Chondrocyte (in vitro differentiated cells): ENCODE measurements around the gene AGTR1. TPM values are rescaled to one million over a fixed set of nuclear protein-coding genes. Genes with fewer than 3 reads are reported as not detected.

Experiments used
- DNase-seq: peaks from one replicate; pipeline ENCODE4 v3.0.0; 2021; ENCODE audit warnings: mixed read lengths, low spot score
- H3K27ac Mint-ChIP-seq: one replicate; pipeline ENCODE4 v1.8.0; 2021; ENCODE audit warnings: mild to moderate bottlenecking, moderate library complexity, mixed read lengths; ENCODE audit not compliant: unreplicated experiment
- H3K27me3 Mint-ChIP-seq: 2 replicates; pipeline ENCODE4 v1.8.0; 2021; ENCODE audit warnings: low read depth, mixed read lengths
- H3K36me3 Mint-ChIP-seq: 2 replicates; pipeline ENCODE4 v1.8.0; 2021; ENCODE audit warnings: low read depth, mixed read lengths
- H3K4me1 Mint-ChIP-seq: 2 replicates; pipeline ENCODE4 v1.8.0; 2021; ENCODE audit warnings: low read depth, mild to moderate bottlenecking, mixed read lengths
- H3K4me3 Mint-ChIP-seq: one replicate; pipeline ENCODE4 v1.8.0; 2021; ENCODE audit warnings: mild to moderate bottlenecking, moderate library complexity, mixed read lengths; ENCODE audit not compliant: unreplicated experiment
- H3K9me3 Mint-ChIP-seq: 2 replicates; pipeline ENCODE4 v1.8.0; 2021; ENCODE audit warnings: low read depth, mixed read lengths
- total RNA-seq: library from RNA; stranded (reverse); gene quantifications from 3 replicates; pipeline ENCODE4 v1.2.1, GENCODE V29; 2021
- TF ChIP-seq, protein P1 (sequence below): fragments of 200-600 bp; sonication (generic); IDR thresholded peaks from 2 replicates; pipeline ENCODE4 v1.5.0; 2021; ENCODE audit warnings: antibody characterized with exemption, mild to moderate bottlenecking, moderate library complexity

AGTR1 gene
- total RNA-seq, 1 donor from 2014 or later, result 2.2 TPM

- H3K9me3 Mint-ChIP-seq, result no peaks in the 10 kb centered on the region
- DNase-seq, result no peak
- TF ChIP-seq, protein P1, sequence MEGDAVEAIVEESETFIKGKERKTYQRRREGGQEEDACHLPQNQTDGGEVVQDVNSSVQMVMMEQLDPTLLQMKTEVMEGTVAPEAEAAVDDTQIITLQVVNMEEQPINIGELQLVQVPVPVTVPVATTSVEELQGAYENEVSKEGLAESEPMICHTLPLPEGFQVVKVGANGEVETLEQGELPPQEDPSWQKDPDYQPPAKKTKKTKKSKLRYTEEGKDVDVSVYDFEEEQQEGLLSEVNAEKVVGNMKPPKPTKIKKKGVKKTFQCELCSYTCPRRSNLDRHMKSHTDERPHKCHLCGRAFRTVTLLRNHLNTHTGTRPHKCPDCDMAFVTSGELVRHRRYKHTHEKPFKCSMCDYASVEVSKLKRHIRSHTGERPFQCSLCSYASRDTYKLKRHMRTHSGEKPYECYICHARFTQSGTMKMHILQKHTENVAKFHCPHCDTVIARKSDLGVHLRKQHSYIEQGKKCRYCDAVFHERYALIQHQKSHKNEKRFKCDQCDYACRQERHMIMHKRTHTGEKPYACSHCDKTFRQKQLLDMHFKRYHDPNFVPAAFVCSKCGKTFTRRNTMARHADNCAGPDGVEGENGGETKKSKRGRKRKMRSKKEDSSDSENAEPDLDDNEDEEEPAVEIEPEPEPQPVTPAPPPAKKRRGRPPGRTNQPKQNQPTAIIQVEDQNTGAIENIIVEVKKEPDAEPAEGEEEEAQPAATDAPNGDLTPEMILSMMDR, result no peak
- H3K4me1 Mint-ChIP-seq, result no peaks in the 10 kb centered on the region
- H3K4me3 Mint-ChIP-seq, result no peak overlapping the region
- H3K36me3 Mint-ChIP-seq, result no peaks in the 10 kb centered on the region
- no peaks in the 10 kb centered on the region for H3K27me3 Mint-ChIP-seq
- no peak overlapping the region for H3K27ac Mint-ChIP-seq
Observed at GRCh38 chr3:148729476-148730055, 31.9 kb downstream of the AGTR1 start.

DNA sequence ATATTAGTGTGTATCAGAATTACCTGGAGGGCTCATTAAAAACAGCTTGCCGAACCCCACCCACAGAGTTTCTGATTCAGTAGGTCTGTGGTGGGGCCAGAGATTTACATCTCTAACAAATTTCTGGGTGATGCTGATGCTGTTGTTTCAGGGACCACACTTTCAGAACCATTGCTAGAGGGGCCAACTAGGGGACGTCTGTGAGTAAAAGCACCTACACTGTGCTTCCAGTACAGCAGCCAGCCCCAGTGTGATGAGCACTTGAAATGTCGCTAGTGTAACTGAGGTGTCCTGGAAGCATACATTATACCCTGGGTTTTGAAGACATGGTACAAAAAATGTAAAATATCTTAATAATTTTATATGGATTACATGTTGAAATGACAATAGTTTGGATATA lies 33.0 kb downstream of the AGTR1 start:
- Mint-ChIP-seq H3K36me3 (no peaks in the 10 kb centered on the region), H3K9me3 (no peaks in the 10 kb centered on the region), H3K27ac (no peak overlapping the region), H3K4me1 (peaks cover 4% of the 10 kb centered on the region), H3K27me3 (no peaks in the 10 kb centered on the region), H3K4me3 (no peak overlapping the region)
- no peak for DNase-seq
- TF ChIP-seq, protein P1, result no peak

GRCh38 chr3:148735597-148735996 lies 37.9 kb downstream of the AGTR1 start:
- Mint-ChIP-seq H3K36me3 (no peaks in the 10 kb centered on the region), H3K27ac (no peak overlapping the region), H3K4me3 (no peak overlapping the region), H3K27me3 (no peaks in the 10 kb centered on the region), H3K9me3 (no peaks in the 10 kb centered on the region), H3K4me1 (peaks cover 8% of the 10 kb centered on the region)
- DNase-seq, result no peak
- TF ChIP-seq, protein P1, result no peak

- no peaks in the 10 kb centered on the region for H3K9me3 Mint-ChIP-seq
- no peaks in the 10 kb centered on the region for H3K36me3 Mint-ChIP-seq
- peaks cover 8% of the 10 kb centered on the region for H3K4me1 Mint-ChIP-seq
- H3K4me3 Mint-ChIP-seq, result no peak overlapping the region
- no peaks in the 10 kb centered on the region for H3K27me3 Mint-ChIP-seq
- TF ChIP-seq, protein P1, result no peak
- DNase-seq, result no peak
- no peak overlapping the region for H3K27ac Mint-ChIP-seq
Observed at GRCh38 chr3:148736086-148736485, 38.4 kb downstream of the AGTR1 start.

DNA sequence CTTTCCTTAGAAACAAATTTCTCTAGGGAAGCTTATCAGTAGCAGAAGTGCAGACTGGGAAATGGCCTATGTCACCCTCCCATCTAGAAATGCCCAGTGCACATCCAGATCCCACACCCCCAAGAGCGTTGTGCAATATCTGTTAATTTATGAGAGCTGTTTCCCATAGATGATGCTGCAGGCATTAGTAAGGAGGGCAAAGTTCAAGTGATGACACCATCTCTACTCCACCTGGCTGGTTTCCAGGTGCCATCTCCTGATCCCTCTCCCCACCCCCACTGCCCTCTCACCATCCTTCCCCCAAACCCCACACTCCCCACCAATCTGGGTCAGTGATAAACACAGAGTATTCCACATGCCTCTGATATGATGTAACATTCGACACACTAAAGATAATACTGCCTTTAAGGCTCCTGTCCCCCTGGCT lies 39.4 kb downstream of the AGTR1 start:
- Mint-ChIP-seq H3K27ac (no peak overlapping the region), H3K9me3 (no peaks in the 10 kb centered on the region)
- DNase-seq, result no peak

More for the DNA sequence above, 39.4 kb downstream of the AGTR1 start:
- no peaks in the 10 kb centered on the region for H3K27me3 Mint-ChIP-seq
- peaks cover 8% of the 10 kb centered on the region for H3K4me1 Mint-ChIP-seq
- H3K4me3 Mint-ChIP-seq, result no peak overlapping the region
- TF ChIP-seq, protein P1, result no peak
- no peaks in the 10 kb centered on the region for H3K36me3 Mint-ChIP-seq
